Suprapubic skin (tissue), 4 donors: Measurements from ENCODE around the gene COL5A3.

ENCODE experiments used
- EP300 ChIP-seq: sonication (generic); formaldehyde crosslinking; IDR thresholded peaks from one replicate; pipeline ENCODE4 v1.6.1; 2017; ENCODE audit warnings: antibody characterized with exemption
- POLR2A ChIP-seq, 2 donors: fragments of 450-650 bp; IDR thresholded peaks; one replicate each; pipeline ENCODE4 v1.6.1; 2017; ENCODE audit warnings: antibody characterized with exemption in 2 of 2, mild to moderate bottlenecking in 2 of 2, moderate library complexity in 2 of 2
- POLR2AphosphoS5 ChIP-seq, 3 donors: sonication (generic); formaldehyde crosslinking; IDR thresholded peaks; one replicate each; pipeline ENCODE4 v1.6.1; 2017; ENCODE audit warnings: antibody characterized with exemption in 3 of 3
- TF ChIP-seq, protein P1 (sequence below), 2 donors: fragments of 200-600 bp in 1 of 2; fragments of 450-650 bp in 1 of 2; sonication (generic) in 1 of 2; IDR thresholded peaks; one replicate each; pipeline ENCODE4 v1.5.1; 2016 to 2019; ENCODE audit warnings: antibody characterized with exemption in 2 of 2, mild to moderate bottlenecking in 1 of 2, moderate library complexity in 1 of 2

DNA sequence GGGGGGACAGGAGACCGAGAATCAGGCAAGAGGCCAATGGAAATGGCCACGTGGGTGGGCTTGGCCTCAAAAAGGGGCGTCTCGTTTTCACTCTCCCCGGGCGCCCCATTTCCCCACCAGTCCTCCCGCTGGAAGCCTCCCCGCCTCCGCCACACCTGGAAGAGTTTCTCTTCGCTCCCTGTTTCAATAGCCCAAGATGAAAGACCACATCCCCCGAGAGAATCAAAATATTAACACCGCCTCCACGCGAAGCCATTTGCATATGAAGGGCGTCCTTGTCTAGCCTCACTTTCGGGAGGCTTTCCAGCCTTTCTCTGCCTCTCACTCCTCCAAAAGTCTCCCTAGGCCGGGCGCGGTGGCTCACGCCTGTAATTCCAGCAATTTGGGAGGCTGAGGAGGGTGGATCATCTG lies 73.3 kb downstream of the COL5A3 start:
- TF ChIP-seq, protein P1, sequence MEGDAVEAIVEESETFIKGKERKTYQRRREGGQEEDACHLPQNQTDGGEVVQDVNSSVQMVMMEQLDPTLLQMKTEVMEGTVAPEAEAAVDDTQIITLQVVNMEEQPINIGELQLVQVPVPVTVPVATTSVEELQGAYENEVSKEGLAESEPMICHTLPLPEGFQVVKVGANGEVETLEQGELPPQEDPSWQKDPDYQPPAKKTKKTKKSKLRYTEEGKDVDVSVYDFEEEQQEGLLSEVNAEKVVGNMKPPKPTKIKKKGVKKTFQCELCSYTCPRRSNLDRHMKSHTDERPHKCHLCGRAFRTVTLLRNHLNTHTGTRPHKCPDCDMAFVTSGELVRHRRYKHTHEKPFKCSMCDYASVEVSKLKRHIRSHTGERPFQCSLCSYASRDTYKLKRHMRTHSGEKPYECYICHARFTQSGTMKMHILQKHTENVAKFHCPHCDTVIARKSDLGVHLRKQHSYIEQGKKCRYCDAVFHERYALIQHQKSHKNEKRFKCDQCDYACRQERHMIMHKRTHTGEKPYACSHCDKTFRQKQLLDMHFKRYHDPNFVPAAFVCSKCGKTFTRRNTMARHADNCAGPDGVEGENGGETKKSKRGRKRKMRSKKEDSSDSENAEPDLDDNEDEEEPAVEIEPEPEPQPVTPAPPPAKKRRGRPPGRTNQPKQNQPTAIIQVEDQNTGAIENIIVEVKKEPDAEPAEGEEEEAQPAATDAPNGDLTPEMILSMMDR (IDR thresholded peaks at IDR 0.05): no peak
- TF ChIP-seq POLR2AphosphoS5 (IDR thresholded peaks at IDR 0.05) (no peak), POLR2A (IDR thresholded peaks at IDR 0.05) (no peak), EP300 (no peak)
